Neural cell (in vitro differentiated cells): ENCODE results near the gene KRTAP5-9.

Experiments
- EP300 ChIP-seq: fragments of 450-650 bp; conservative IDR thresholded peaks from 2 replicates; pipeline ENCODE4 v1.6.1; 2014; ENCODE audit warnings: antibody characterized with exemption, mild to moderate bottlenecking, moderate library complexity; ENCODE audit not compliant: poor library complexity, severe bottlenecking
- EZH2 ChIP-seq: fragments of 200-600, 300-800 bp; shearing (Covaris generic), sonication (generic); IDR thresholded peaks from 2 replicates; pipeline ENCODE4 v1.6.1; 2014; ENCODE audit warnings: antibody characterized with exemption, low read length, borderline replicate concordance, mild to moderate bottlenecking; ENCODE audit not compliant: insufficient read depth, poor library complexity, severe bottlenecking
- MXI1 ChIP-seq: fragments of 450-650 bp; conservative IDR thresholded peaks from 2 replicates; pipeline ENCODE4 v1.6.1; 2014; ENCODE audit warnings: antibody characterized with exemption, mild to moderate bottlenecking; ENCODE audit not compliant: poor library complexity, severe bottlenecking
- POLR2AphosphoS5 ChIP-seq: IDR thresholded peaks from 2 replicates; pipeline ENCODE4 v1.6.1; 2012
- RAD21 ChIP-seq: fragments of 450-650 bp; conservative IDR thresholded peaks from 2 replicates; pipeline ENCODE4 v1.6.1; 2014; ENCODE audit warnings: antibody characterized with exemption, mild to moderate bottlenecking, moderate library complexity
- SMC3 ChIP-seq: fragments of 450-650 bp; conservative IDR thresholded peaks from 2 replicates; pipeline ENCODE4 v1.6.1; 2014; ENCODE audit warnings: antibody characterized with exemption, mild to moderate bottlenecking, moderate library complexity; ENCODE audit not compliant: poor library complexity
- TAF1 ChIP-seq: IDR thresholded peaks from 2 replicates; pipeline ENCODE4 v1.6.1; 2012; ENCODE audit warnings: low read depth
- TF ChIP-seq, protein P1 (sequence below): IDR thresholded peaks from 2 replicates; pipeline ENCODE4 v1.6.1; 2012; ENCODE audit warnings: borderline replicate concordance
- TF ChIP-seq, protein P2 (sequence below): fragments of 450-650 bp; IDR thresholded peaks from 2 replicates; pipeline ENCODE4 v1.5.1; 2014; ENCODE audit warnings: antibody characterized with exemption, mild to moderate bottlenecking, moderate library complexity; ENCODE audit not compliant: poor library complexity, severe bottlenecking

DNA sequence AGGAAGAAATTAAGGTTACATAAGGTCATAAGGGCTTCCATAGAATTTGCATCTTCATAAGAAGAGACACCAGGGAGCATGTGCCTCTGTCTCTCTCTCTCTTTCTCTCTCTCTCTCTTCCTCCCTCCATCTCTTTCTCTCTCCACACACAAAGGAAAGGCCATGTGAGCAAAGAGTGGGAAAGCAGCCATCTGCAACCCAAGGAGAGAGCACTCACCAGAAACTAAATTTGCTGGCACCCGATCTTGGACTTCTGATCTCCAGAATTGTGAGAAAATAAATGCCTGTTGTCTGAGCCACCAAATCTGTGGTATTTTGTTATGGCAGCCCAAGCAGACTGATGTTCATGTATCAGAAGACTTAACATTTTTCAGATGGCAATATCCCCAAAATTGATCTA is 10.8 kb downstream of the KRTAP5-9 start:
- no peak for TF ChIP-seq MXI1
- TF ChIP-seq, protein P1, sequence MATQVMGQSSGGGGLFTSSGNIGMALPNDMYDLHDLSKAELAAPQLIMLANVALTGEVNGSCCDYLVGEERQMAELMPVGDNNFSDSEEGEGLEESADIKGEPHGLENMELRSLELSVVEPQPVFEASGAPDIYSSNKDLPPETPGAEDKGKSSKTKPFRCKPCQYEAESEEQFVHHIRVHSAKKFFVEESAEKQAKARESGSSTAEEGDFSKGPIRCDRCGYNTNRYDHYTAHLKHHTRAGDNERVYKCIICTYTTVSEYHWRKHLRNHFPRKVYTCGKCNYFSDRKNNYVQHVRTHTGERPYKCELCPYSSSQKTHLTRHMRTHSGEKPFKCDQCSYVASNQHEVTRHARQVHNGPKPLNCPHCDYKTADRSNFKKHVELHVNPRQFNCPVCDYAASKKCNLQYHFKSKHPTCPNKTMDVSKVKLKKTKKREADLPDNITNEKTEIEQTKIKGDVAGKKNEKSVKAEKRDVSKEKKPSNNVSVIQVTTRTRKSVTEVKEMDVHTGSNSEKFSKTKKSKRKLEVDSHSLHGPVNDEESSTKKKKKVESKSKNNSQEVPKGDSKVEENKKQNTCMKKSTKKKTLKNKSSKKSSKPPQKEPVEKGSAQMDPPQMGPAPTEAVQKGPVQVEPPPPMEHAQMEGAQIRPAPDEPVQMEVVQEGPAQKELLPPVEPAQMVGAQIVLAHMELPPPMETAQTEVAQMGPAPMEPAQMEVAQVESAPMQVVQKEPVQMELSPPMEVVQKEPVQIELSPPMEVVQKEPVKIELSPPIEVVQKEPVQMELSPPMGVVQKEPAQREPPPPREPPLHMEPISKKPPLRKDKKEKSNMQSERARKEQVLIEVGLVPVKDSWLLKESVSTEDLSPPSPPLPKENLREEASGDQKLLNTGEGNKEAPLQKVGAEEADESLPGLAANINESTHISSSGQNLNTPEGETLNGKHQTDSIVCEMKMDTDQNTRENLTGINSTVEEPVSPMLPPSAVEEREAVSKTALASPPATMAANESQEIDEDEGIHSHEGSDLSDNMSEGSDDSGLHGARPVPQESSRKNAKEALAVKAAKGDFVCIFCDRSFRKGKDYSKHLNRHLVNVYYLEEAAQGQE: no peak
- TF ChIP-seq, protein P2, sequence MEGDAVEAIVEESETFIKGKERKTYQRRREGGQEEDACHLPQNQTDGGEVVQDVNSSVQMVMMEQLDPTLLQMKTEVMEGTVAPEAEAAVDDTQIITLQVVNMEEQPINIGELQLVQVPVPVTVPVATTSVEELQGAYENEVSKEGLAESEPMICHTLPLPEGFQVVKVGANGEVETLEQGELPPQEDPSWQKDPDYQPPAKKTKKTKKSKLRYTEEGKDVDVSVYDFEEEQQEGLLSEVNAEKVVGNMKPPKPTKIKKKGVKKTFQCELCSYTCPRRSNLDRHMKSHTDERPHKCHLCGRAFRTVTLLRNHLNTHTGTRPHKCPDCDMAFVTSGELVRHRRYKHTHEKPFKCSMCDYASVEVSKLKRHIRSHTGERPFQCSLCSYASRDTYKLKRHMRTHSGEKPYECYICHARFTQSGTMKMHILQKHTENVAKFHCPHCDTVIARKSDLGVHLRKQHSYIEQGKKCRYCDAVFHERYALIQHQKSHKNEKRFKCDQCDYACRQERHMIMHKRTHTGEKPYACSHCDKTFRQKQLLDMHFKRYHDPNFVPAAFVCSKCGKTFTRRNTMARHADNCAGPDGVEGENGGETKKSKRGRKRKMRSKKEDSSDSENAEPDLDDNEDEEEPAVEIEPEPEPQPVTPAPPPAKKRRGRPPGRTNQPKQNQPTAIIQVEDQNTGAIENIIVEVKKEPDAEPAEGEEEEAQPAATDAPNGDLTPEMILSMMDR: no peak
- TF ChIP-seq EZH2: no peak
- no peak for TF ChIP-seq EP300
- no peak for TF ChIP-seq RAD21
- TF ChIP-seq POLR2AphosphoS5: no peak
- TF ChIP-seq SMC3: no peak
- no peak for TF ChIP-seq TAF1
